ENCODE results near the gene CCL11.

CCL11 gene

DNA sequence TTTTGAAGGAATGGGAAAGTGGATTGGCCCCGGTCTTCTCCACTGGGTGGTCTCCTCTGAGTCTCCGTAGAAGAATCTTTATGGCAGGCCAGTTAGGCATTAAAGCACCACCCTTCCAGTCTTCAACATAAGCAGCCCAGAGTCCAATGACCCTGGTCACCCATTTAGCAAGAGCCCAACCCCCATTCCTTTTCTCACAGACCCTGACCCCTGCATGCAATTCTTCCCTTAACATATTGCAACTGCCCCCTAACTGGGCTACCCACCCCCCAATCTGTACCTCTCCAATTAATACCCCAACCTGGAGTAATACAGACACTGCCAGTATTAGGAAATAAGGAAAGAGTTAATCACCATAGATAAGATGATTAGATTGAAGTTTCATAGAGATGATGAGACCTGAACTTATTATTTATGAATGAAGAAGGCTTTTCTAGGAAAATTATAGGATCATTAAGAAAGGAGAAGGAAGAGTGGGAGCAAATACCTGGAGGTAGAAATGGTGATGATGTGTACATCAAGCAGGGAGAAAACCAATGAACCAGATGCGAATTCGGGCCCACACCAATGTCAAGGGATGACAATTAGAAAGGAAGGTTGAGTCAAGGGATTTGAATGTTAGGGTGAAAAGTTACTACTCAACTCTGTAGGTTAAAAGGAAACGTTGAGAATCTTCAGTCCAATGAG, 28.1 kb upstream of the CCL11 start:
- DNase-seq (ENCODE audit: low read depth), result no peak

DNA sequence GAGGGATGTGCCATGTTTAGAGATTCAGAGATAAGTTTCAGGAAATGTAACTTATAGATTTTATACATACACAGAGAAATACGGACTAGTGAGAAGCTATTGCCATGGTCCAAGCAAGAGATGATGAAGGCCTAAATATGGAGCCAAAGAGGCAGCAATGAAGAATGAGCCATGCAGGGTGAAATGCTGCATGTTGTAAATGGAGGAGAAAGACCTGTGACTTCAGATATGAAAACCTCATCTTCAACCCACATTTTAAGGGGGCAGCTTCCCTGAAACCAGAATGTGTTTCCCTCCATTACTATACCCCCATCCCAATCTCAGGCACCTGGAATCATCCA, 27.6 kb upstream of the CCL11 start:
- DNase-seq (ENCODE audit: low read depth), result no peak

DNA sequence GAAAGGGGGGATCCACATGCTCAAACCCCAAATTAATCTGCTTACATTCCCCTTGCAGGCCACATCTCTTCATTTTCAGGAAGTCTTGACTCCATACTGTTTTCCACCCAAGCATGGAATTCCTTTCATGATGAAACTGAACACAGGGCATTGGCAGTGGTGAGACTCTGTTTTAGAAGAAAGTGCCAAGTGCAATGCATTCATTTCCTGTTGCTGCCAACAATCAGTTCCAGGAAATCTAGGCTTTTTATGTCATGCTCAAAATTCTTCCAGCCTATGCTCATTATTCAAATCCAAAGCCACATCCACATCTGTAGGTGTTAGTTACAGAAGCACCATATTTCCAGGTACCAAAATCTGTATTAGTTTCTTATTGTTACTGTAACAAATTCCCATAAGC, 26.4 kb upstream of the CCL11 start:
- no peak for DNase-seq (ENCODE audit: low read depth)

DNA sequence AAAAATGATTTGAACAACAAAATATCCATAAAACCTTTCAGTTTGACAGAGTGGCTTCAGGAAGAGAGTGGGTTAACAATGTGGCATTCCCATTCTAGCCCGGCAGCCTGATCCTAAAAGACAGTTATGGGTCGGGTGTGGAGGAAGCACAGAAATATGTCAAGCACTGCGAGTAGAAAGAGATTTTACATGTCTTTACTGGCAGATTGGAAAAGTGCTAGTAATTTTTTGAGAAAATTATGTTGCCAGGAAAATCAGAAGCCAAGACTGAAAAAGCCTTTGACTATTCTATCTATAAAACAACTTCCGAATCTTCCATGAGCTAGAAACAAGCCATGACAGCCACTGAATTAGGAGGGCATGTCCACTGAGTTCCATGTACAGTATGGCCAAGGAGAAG, 24.7 kb upstream of the CCL11 start:
- no peak for DNase-seq (ENCODE audit: low read depth)

DNA sequence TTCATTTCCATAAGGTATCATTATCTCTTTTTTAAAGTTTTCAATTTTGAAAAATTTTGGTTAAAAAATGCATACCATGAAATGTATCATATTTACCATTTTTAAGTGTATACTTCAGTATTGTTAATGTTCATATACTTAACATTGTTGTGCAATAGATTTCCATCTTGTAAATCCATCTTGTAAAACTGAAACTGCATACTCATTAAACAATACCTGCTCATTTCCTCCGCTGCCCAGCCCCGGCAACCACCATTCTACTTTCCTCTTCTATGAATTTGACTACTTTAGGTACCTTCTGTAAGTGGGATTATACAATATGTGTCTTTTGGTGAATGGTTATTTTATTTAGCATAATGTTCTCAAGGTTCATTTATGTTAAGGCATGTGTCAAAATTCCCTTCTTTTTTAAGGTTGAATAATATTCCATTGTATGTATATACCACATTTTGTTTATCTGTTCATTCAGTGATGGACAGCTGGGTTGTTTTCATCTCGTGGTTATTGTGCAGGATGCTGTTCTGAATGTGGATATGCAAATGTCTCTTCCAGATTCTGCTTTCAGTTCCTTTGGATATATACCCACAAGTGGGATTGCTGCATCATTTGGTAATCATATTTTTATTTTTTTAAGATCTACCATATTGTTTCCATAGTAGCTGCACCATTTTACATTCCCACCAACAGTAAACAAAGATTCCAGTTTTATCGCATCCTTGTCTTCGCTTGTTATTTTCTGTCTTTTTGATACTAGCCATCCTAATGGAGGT, 23.8 kb upstream of the CCL11 start:
- DNase-seq (ENCODE audit: low read depth), result no peak

DNA sequence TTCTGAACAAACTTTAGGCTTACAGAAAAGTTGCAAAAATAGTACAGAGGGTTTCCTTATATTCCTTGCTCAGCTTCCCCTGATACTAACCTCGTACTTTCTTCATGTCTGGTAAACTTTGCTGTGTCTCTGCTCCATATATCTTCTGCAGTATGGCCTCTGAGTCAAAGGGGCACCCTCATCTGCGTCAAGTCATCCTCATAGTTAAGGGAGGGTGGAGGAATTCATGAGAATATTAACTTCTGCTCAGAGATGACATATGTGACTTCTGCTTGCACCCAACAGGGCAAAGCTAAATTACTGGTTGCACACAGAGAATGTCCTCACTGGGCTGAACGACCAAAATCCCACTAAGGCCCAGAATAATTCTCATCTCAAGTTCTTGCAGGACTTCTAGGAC, 19.8 kb upstream of the CCL11 start:
- no peak for DNase-seq (ENCODE audit: low read depth)

DNA sequence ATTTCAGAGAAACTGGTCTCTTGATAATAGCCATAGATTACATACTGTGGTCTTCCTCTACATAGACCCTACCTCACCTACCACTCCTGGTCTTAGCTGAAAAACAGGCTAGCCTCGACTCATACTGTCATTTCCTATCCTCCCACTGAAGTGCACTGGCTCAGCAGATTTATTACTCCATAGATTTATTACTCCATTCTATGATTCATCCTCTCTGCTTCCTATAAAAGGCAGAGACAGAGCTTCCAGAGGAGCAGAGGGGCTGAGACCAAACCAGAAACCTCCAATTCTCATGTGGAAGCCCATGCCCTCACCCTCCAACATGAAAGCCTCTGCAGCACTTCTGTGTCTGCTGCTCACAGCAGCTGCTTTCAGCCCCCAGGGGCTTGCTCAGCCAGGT, 15.6 kb upstream of the CCL11 start, which contains the start of gene CCL7:
Gene CCL7 (plus strand): TSS at position 253 of the 400 bp plus-strand sequence. CDS start 70 bp downstream, at position 323.
- DNase-seq (ENCODE audit: low read depth), result no peak

DNA sequence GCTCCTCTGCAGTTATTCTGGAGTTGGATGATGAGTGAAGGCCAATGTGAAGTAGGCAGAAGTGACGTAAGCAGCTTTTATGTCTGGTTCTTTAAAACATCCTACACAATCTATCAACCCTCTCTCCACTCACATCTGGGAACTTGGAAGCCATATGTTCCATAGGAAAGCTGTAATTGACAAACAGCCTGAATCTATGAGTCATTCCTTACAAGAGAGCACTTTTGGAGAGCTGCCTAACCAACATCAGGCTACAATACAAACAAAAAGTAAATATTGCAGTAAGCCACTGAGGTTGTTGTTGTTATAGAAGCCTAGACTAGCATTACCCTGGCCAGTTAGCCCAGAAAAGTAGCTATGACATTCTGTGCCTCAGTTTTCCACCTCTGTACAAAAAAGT, 9.7 kb upstream of the CCL11 start:
- no peak for DNase-seq (ENCODE audit: low read depth)

DNA sequence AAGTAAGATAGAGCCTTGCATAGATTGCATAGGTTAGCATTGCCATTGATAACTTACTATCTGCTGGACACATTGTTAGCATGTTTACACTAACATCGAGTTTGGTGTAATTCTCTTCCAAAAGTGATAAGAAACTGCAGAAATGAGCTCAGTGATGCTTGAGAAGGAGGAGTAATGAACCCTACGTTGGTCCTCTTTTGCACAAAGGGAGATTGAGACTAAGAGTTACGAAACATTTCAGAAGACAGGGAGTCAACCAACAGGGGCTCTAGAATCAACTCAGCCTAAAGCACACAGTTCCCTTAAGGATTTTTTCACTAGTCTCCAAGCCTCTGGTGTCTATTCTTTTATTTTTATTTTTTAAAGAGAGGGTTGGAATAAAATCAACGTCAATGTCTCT, 8.7 kb upstream of the CCL11 start:
- no peak for DNase-seq (ENCODE audit: low read depth)

DNA sequence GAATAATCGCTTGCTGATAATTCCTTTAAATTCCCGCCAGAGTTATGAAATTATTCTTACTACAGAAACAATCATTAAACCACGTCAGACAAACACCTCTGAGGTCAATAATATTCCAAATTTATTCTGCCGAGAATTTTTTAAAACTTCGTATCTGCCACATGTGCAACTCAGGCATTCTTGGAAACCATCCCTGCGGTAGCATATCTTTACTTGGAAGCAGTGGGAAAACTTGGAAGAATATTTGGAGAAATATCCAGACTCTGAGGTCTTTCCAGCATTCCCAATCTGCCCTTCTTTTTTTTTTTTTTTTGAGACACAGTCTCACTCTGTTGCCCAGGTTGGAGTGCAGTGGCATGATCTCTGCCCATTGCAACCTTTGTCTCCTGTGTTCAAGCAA, 2.0 kb upstream of the CCL11 start:
- DNase-seq (ENCODE audit: low read depth), result no peak

DNA sequence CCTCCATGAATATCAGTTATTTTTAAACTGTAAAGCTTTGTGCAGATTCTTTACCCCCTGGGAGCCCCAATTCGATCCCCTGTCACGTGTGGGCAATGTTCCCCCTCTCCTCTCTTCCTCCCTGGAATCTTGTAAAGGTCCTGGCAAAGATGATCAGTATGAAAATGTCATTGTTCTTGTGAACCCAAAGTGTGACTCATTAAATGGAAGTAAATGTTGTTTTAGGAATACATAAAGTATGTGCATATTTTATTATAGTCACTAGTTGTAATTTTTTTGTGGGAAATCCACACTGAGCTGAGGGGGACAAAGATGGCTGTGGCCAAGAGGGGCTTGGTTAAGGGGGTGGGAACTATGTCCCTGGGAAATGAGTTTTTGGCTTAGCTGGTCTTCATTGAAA, 2.3 kb downstream of the CCL11 start:
- DNase-seq (ENCODE audit: low read depth), result no peak

DNA sequence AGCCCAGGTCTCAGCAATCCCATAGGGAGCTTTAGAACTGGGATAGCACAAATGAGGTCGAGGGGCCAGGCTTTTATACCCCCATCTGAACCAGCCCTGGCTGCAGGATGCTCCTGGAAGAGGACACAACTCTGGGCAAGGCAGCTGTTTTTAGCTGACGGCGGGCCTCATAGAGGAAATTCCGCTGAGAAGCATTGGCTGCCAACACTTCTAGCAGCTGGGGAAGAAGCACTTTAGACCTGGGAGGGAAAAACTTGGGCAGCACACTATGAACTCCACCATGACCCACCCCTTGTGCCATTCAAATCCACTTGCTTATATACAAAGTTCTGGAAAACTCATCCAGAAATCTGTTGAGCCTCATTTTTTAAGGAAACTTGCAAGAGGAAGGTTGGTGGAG, 5.0 kb downstream of the CCL11 start:
- DNase-seq (ENCODE audit: low read depth), result no peak

DNA sequence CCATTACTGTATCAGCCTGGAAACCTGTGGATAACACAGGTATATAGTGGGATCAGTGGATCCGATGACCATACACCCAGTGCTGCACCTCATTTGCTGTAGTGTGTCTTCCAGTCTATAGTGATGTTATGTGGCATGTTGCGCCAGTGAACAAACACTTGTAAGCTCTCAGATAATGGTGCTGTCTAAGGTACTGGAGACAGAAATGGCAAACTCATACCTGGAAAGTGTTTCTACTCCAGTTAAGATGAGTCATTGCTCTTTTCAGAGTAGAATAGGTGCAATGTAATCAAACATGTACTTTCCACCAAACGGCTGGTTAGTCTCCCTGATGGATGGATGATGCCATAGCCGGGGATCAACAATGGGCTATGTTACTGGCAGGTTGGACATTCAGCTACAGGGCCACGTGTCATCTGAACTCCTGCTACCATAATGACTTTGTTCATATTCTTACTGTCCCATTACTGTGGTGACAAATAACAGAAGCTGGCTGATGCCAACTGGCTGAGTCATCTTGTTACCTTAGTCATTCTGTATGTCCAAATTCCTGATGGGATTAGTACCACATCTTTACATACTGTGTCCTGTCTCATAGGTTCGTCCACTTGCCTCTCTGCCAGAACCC, 6.3 kb downstream of the CCL11 start:
- DNase-seq (ENCODE audit: low read depth), result no peak

DNA sequence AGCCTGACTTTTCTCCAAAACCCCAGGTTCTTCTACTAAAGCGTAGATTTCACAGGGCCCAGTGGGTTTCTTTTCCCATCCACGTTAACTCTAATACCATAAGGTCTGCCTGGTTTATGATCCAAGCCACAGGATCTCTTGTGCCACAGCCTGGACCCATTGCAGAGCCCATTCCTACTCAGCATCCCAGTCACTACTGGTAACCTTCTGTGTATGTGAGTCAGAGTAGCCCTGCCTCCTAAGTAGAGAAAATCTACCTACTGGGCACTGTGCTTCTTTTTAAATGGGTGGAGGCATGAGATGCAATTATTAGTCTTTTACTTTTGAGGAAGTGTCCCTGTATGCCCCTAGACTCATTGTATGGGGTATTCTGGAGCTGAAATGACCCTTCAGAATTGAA, 13.5 kb downstream of the CCL11 start:
- DNase-seq (ENCODE audit: low read depth), result no peak

DNA sequence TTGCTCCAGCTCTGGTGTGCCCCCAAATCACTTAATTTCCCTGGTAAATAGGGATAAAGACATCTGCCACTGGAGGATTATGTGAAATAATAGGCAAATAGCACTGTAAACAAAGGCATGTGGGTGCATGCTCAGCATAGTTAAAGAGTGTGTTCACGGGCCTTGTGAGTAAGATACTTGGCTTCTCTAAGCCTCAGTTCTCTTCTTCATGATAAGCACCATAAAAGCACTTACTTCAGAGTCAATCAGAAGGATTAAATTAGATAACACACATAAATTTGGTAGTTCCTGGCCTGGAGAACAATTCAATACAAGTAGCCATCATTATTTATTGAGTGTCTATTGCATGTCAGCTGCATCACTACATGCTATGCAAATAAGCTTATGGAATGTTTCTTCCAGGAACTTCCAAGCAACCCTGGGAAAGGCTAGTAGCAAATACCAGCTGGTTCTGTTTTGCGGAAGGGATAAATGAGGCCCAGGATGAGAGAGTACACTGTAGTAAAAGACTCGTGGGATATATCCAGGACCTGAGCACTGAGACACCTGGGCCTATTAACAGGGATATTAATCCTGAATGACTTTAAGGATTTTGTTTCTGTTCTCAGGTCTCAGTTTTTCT, 14.5 kb downstream of the CCL11 start:
- no peak for DNase-seq (ENCODE audit: low read depth)

DNA sequence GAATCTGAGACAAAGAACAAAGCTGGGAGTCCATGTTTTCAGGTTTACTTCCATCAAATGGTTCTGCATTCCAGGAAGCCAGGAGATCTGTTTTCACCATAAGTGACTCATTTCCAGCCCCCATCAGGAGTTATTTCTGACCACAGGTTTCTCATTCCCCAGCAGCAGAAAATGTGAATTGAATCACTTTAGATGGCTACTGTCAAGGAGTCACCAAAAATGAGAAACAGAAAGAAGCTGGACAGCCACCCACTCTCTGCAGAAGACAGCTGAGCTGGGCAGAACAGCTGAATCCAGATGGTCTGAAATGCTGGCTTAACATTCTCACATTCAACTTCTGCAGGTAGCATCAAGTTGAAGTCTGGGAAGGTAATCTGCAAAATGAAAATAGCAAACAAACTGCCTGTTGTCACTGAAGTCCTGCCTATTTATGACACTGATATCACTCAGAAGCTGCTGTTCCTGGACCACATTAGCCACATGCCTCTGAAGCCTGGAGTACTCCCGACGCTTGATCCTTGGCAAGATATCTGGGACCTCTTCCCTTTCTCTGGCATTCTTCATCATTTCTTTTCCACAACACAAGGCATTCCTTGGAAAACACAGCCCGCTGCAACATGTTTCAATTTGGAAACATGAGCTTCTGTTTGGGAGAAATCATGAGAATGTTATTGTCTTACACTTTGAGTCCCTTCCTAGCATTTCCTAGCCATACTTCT, 15.3 kb downstream of the CCL11 start:
- DNase-seq (ENCODE audit: low read depth), result no peak

DNA sequence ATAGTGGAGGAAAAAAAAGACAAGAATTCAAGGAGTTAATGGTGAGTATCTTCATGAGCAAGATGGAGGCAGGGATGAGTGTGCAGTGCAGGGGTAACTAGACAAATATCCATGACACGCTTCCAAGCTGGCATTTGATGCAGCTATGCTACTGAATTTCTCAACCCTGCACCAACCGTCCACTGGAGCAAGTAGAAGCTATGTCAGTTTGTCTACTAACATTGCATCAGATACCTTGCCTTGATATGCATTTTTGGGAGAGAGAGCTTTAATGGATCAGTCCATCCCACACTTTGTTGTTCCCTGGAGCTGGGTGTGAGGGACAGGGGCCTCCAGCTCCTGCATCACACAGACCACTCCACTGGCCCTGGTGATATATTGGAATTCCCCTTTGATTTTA, 16.4 kb downstream of the CCL11 start:
- no peak for DNase-seq (ENCODE audit: low read depth)

DNA sequence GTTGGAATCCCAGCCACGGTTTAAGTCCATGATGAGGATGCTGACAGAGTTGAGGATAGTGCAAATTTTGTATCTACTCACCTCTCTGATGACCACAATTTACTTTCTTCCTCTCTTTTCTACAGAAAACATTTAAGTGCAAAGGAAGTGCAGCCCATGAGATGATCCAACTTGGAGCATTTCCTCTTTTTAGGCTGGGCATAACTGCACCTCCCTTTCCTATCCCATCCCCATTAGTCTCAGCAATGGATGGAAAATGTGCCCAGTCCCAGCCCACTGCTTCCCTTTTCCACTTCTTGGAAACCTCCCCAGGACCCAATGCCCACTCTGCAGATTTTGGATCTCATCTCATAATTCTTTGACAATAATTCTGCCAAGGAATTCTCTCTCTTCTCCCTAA, 17.1 kb downstream of the CCL11 start:
- no peak for DNase-seq (ENCODE audit: low read depth)

DNA sequence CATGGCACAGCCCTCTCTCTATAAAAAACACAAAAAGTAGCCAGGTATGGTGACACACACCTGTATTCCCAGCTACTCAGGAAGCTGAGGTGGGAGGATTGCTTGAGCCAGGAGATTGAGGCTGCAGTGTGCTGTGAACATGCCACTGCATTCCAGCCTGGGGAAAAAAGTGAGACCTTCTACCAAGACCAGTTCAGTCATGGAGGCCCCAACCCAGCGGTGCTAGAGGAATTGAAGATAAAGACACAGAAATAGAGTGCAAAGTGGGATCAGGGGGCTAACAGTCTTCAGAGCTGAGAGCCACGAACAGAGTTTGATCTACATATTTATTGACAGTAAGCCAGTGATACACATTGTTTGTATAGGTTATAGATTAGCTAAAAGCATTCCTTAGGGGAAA, 18.1 kb downstream of the CCL11 start:
- DNase-seq (ENCODE audit: low read depth), result no peak

DNA sequence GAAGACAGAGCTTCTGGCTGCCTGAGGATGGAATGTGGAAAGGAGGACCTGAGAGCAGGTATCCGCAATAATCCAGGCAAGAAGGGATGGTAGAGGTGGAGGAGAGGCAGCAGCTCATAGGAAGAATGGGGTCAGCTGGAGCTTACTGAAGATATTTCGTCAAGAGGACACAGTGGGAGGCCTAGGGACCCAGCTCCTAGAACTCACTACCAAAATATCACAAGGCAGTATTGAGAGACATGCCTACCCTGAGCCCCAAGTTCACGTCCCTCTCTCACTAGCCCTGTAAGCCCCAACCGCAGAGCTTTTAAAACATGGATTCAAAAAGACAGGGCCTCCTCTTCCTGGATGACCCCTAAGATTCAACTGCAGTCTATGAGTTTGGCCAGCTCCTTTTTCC, 19.5 kb downstream of the CCL11 start:
- DNase-seq (ENCODE audit: low read depth), result no peak

DNA sequence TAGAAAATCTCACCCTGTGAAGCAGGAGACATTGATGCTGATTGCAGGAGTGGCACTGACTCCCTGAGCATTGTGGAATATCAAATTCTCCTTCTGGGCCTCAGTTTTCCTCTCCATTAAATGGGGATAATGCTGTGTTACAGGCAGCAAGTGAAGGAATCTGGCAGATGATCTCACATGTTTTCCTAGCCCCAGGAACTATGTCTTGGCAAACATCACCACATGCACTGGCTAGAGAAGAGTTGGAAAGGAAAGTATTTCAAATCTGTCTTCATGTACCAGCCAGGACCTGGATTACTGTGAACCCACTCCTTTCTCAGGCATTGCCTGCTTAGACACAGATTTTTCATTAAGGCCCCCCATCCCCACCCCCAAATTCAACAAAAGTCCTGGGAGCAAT, 20.1 kb downstream of the CCL11 start:
- DNase-seq (ENCODE audit: low read depth), result no peak

DNA sequence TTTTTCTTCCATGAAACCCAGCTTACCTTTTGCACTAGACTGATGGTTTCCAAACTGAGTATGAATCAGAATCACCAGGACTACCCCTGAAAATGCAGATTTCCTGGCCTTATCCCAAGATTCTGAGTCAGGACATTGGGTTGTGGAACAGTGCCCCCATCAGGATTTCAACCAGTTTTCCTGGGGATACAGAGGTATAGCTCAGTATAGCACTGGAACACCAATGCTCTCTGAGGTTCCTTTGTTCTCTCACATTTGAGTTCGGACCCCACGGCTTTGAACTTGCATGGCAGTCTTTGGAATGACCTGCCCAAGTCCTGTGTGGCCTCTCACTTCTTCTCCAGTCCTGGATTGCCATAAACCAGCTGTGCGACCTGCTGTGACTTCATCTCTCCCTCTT, 20.9 kb downstream of the CCL11 start:
- DNase-seq (ENCODE audit: low read depth), result no peak
